Measurements from ENCODE around the gene SMARCD2.
"Not testable (repeated sequence)": the region's sequence is repeated elsewhere in the genome, so short reads cannot be mapped to it uniquely, and the experiment has no call there.

The SMARCD2 gene

GRCh38 chr17:63816123-63816522, 26.4 kb downstream of the SMARCD2 start:
- in situ Hi-C loops (cut with MboI; ENCODE audit: low sequenced_read_pairs): no loop called here

- in situ Hi-C loops (cut with MboI; ENCODE audit: low sequenced_read_pairs): no loop called here
These were observed 32.5 kb downstream of the SMARCD2 start for GRCh38 chr17:63809970-63810369.

- in situ Hi-C loops (cut with MboI; ENCODE audit: low sequenced_read_pairs): no loop called here
These were observed 36.9 kb downstream of the SMARCD2 start for GRCh38 chr17:63805591-63805990.

GRCh38 chr17:63804328-63804727, 38.2 kb downstream of the SMARCD2 start:
- in situ Hi-C loops (cut with MboI; ENCODE audit: low sequenced_read_pairs): no loop called here

- in situ Hi-C loops (cut with MboI; ENCODE audit: low sequenced_read_pairs): no loop called here
These were observed 41.7 kb downstream of the SMARCD2 start for GRCh38 chr17:63800783-63801182.

- in situ Hi-C loops (cut with MboI; ENCODE audit: low sequenced_read_pairs): no loop called here
These were observed 43.8 kb downstream of the SMARCD2 start for GRCh38 chr17:63798572-63799106.

- in situ Hi-C loops (cut with MboI; ENCODE audit: low sequenced_read_pairs): not testable (repeated sequence)
These were observed 46.1 kb downstream of the SMARCD2 start for GRCh38 chr17:63796375-63796774.

- in situ Hi-C loops (cut with MboI; ENCODE audit: low sequenced_read_pairs): no loop called here
These were observed 50.3 kb downstream of the SMARCD2 start for GRCh38 chr17:63792055-63792729.

GRCh38 chr17:63790057-63790456, 52.4 kb downstream of the SMARCD2 start:
- in situ Hi-C loops (cut with MboI; ENCODE audit: low sequenced_read_pairs): no loop called here

GRCh38 chr17:63786971-63787711, 55.3 kb downstream of the SMARCD2 start:
- in situ Hi-C loops (cut with MboI; ENCODE audit: low sequenced_read_pairs): no loop called here

GRCh38 chr17:63786117-63786516, 56.4 kb downstream of the SMARCD2 start:
- in situ Hi-C loops (cut with MboI; ENCODE audit: low sequenced_read_pairs): no loop called here

GRCh38 chr17:63785556-63785955, 56.9 kb downstream of the SMARCD2 start:
- in situ Hi-C loops (cut with MboI; ENCODE audit: low sequenced_read_pairs): no loop called here

GRCh38 chr17:63783522-63783921, 59.0 kb downstream of the SMARCD2 start:
- in situ Hi-C loops (cut with MboI; ENCODE audit: low sequenced_read_pairs): no loop called here

Measured in hTERT RPE-1 (cell line).